Esophagus muscularis mucosa (tissue), 4 donors: ENCODE results near the gene ADAMTS13. TPM values are rescaled to one million over a fixed set of nuclear protein-coding genes. Genes with fewer than 3 reads are reported as not detected.

Experiments used
- DNase-seq: peaks from one replicate; pipeline ENCODE4 v3.0.0-alpha.2; 2017; ENCODE audit errors: extremely low spot score
- H3K27ac ChIP-seq, 4 donors: fragments of 200-600 bp; sonication (generic); replicated peaks in 1 of 4; 1 replicate in 3 of 4; 2 replicates in 1 of 4; pipeline ENCODE4 v1.5.1; 2016 to 2019; ENCODE audit warnings: mild to moderate bottlenecking in 1 of 4
- H3K27me3 ChIP-seq, 4 donors: fragments of 200-600 bp; sonication (generic); one replicate each; pipeline versions ENCODE4 v1.5.1 to v1.6.0; 2016 to 2019
- H3K36me3 ChIP-seq, 4 donors: fragments of 200-600 bp; sonication (generic); one replicate each; pipeline ENCODE4 v1.5.1; 2016 to 2019
- H3K4me1 ChIP-seq, 4 donors: fragments of 200-600 bp; sonication (generic); one replicate each; pipeline ENCODE4 v1.5.1; 2016 to 2019
- H3K4me3 ChIP-seq, 4 donors: fragments of 200-600 bp; sonication (generic); 1 replicate in 2 of 4; 2 replicates in 2 of 4; pipeline ENCODE4 v1.5.1; 2016 to 2019; ENCODE audit warnings: mild to moderate bottlenecking in 4 of 4, moderate library complexity in 1 of 4
- H3K9me3 ChIP-seq, 4 donors: fragments of 200-600 bp; sonication (generic); 1 replicate in 3 of 4; 2 replicates in 1 of 4; pipeline ENCODE4 v1.5.1; 2016 to 2019
- EP300 ChIP-seq: sonication (generic); formaldehyde crosslinking; IDR thresholded peaks from one replicate; pipeline ENCODE4 v1.6.1; 2017; ENCODE audit warnings: antibody characterized with exemption
- POLR2A ChIP-seq: fragments of 450-650 bp; IDR thresholded peaks from one replicate; pipeline ENCODE4 v1.6.1; 2017; ENCODE audit warnings: antibody characterized with exemption, moderate library complexity, mild to moderate bottlenecking, low read depth
- POLR2AphosphoS5 ChIP-seq, 2 donors: sonication (generic); formaldehyde crosslinking; IDR thresholded peaks; one replicate each; pipeline ENCODE4 v1.6.1; 2017; ENCODE audit warnings: antibody characterized with exemption in 2 of 2
- WGBS: methylation state at CpG from one replicate; pipeline ENCODE4 v1.1.5; 2018; 5-methylcytosine and 5-hydroxymethylcytosine counted together
- intact Hi-C: fragments of 100-400 bp; cut with DNase I; formaldehyde crosslinking; loops from one replicate; pipeline ENCODE4 v1.15.1; 2023
- total RNA-seq, 4 donors: library from RNA; depleted of rRNA; stranded (reverse); fragments of >200 nt; gene quantifications; one replicate each; pipeline versions ENCODE4 v1.1.0 to v1.2.1, GENCODE V29; 2016
- TF ChIP-seq, protein P1 (sequence below), 3 experiments: fragments of 200-600 bp in 2 of 3; fragments of 450-650 bp in 1 of 3; sonication (generic) in 2 of 3; IDR thresholded peaks; one replicate each; pipeline ENCODE4 v1.5.1; 2017 to 2019; ENCODE audit warnings: antibody characterized with exemption in 3 of 3, mild to moderate bottlenecking in 2 of 3, moderate library complexity in 1 of 3

Gene ADAMTS13
- total RNA-seq, 4 donors from 2014 or later, result 1.3 to 1.7 (median 1.4) TPM

- H3K4me1 ChIP-seq, result peaks cover 20 to 26% (median 24%) of the 10 kb centered on the region in 4 donors
- no peaks in the 10 kb centered on the region for H3K27me3 ChIP-seq
- peak overlapping the region; percentile 67 to 75 (median 72) for H3K27ac ChIP-seq
- DNase-seq, result no peak
- H3K9me3 ChIP-seq, result no peaks in the 10 kb centered on the region
- WGBS, result 17% methylated on average over 7 of the region's 17 CpGs
- peaks cover 4 to 35% (median 17%) of the 10 kb centered on the region in 4 donors for H3K36me3 ChIP-seq
- intact Hi-C loops, result no loop called here
- TF ChIP-seq, protein P1, sequence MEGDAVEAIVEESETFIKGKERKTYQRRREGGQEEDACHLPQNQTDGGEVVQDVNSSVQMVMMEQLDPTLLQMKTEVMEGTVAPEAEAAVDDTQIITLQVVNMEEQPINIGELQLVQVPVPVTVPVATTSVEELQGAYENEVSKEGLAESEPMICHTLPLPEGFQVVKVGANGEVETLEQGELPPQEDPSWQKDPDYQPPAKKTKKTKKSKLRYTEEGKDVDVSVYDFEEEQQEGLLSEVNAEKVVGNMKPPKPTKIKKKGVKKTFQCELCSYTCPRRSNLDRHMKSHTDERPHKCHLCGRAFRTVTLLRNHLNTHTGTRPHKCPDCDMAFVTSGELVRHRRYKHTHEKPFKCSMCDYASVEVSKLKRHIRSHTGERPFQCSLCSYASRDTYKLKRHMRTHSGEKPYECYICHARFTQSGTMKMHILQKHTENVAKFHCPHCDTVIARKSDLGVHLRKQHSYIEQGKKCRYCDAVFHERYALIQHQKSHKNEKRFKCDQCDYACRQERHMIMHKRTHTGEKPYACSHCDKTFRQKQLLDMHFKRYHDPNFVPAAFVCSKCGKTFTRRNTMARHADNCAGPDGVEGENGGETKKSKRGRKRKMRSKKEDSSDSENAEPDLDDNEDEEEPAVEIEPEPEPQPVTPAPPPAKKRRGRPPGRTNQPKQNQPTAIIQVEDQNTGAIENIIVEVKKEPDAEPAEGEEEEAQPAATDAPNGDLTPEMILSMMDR (IDR thresholded peaks at IDR 0.05), result no peak
- no peak for TF ChIP-seq EP300
- TF ChIP-seq POLR2AphosphoS5 (IDR thresholded peaks at IDR 0.05), result no peak
- no peak for TF ChIP-seq POLR2A
- peak overlapping the region; percentile 62 to 74 (median 64) for H3K4me3 ChIP-seq
These were observed 56.1 kb downstream of the ADAMTS13 start for GRCh38 chr9:133477992-133478850.

DNA sequence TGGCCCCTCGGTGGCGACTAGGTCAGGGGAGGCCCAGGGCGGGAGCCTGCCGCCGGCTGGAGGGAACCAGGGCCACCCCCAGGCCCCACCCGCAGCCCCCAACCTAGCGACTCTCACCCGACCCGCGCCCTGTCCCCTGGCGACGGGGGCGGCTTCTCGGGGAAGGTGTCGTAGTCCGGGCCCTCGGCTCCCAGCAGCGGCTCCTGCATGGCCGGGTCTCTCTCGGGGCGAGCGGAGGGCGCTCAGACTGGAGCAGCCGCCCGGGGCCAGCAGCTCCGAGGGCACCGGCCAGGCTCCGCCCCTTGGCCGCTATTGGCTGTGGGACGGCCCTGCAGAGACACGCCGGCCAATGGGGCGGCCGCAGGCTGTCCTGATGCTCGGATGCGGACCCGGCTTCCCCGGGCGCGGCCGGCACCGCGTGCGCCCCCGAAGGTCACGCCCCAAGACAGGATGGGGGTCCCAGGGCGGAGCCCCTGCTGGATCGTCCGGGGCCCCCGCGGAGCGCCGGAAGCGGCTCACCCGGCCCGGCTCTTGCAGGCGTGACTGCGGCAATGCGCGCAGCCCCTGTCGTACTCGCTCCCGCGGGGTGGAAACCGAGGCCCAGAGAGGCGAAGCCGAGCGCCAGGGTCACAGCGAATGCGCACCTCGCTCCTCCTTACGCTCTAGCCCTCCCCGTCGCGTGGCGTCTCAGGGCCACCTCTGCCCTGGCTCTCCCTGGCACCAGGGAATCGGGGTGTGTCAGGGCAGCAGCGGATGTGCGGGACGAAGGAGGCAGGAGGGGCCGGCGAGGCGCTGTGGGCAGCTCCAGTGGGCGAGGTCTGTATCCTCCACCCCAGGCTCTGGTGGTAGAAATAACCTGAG is 56.9 kb downstream of the ADAMTS13 start, which contains the start of gene SLC2A6:
SLC2A6 (minus strand) TSS at position 249 of the 861 bp plus-strand sequence; CDS start at position 209, 40 bp downstream.
- intact Hi-C loops, result no loop called here
- Histone ChIP-seq H3K27me3 (peaks cover 0 to 5% (median 0%) of the 10 kb centered on the region in 4 donors), H3K9me3 (no peaks in the 10 kb centered on the region), H3K27ac (peak within 1 kb of the TSS; percentile 67 to 75 (median 72)), H3K4me1 (peaks cover 20 to 26% (median 24%) of the 10 kb centered on the region in 4 donors), H3K4me3 (peak within 1 kb of the TSS; percentile 62 to 74 (median 64)), H3K36me3 (peaks cover 4 to 26% (median 10%) of the 10 kb centered on the region in 4 donors)
- 1% methylated on average over 8 of the region's 84 CpGs for WGBS
- no peak for TF ChIP-seq EP300
- TF ChIP-seq POLR2AphosphoS5 (IDR thresholded peaks at IDR 0.05), result peak; percentile 42 to 82
- TF ChIP-seq, protein P1 (IDR thresholded peaks at IDR 0.05), result no peak
- TF ChIP-seq POLR2A, result no peak
- DNase-seq, result peak; percentile 94

DNA sequence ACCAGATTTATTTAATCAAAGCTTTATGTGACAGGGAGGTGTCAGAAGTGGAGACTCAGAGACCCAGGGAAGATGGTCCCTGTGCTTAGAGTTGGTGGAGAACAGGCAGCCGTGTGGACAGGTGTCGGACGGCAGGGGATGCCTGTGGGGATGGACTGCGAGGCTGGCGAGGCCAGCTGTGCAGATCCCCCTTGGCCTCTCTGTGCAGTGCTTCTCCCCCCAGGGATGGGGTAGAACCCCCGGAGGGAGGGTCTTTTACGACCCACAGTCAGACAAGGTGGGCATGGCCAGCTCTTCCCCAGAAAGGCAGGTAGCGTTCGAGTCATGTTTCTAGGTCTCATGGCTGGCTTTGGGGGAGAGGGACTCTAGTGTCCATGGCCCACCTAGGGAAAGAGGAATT is 61.4 kb downstream of the ADAMTS13 start:
- H3K9me3 ChIP-seq, result no peaks in the 10 kb centered on the region
- TF ChIP-seq EP300, result no peak
- TF ChIP-seq, protein P1 (IDR thresholded peaks at IDR 0.05), result no peak
- no peak for TF ChIP-seq POLR2A
- no peak for TF ChIP-seq POLR2AphosphoS5 (IDR thresholded peaks at IDR 0.05)
- H3K4me3 ChIP-seq, result no peak overlapping the region
- no peak overlapping the region for H3K27ac ChIP-seq
- intact Hi-C loops, result no loop called here
- no peak for DNase-seq
- peaks cover 14 to 25% (median 19%) of the 10 kb centered on the region in 4 donors for H3K4me1 ChIP-seq
- no peaks in the 10 kb centered on the region for H3K36me3 ChIP-seq
- 88% methylated on average over 9 of the region's 9 CpGs for WGBS
- peaks cover 0 to 38% (median 0%) of the 10 kb centered on the region in 4 donors for H3K27me3 ChIP-seq

GRCh38 chr9:133484671-133485437 is 62.7 kb downstream of the ADAMTS13 start:
- Histone ChIP-seq H3K4me3 (no peak overlapping the region), H3K36me3 (no peaks in the 10 kb centered on the region), H3K27me3 (peaks cover 0 to 49% (median 0%) of the 10 kb centered on the region in 4 donors), H3K4me1 (peaks cover 2 to 13% (median 8%) of the 10 kb centered on the region in 4 donors), H3K27ac (no peak overlapping the region), H3K9me3 (no peaks in the 10 kb centered on the region)
- TF ChIP-seq POLR2A, result no peak
- no peak for TF ChIP-seq EP300
- TF ChIP-seq, protein P1 (IDR thresholded peaks at IDR 0.05), result no peak
- no peak for TF ChIP-seq POLR2AphosphoS5 (IDR thresholded peaks at IDR 0.05)
- intact Hi-C loops, result no loop called here
- WGBS, result 59% methylated on average over 6 of the region's 22 CpGs
- DNase-seq, result no peak
